Effector memory CD8-positive, alpha-beta T cell (primary cell): Measurements from ENCODE around the gene TMEM87A.
"Not testable (repeated sequence)": the region's sequence is repeated elsewhere in the genome, so short reads cannot be mapped to it uniquely, and the experiment has no call there.

Experiments used
- ATAC-seq: fragments of 150-1000 bp; cut with Tn5 transposase; replicated peaks from 2 replicates; pipeline ENCODE4 v1.10.0; 2021; ENCODE audit warnings: mild to moderate bottlenecking, moderate library complexity
- DNase-seq, 3 experiments: peaks; one replicate each; pipeline ENCODE4 v3.0.0; 2021
- H3K27ac Mint-ChIP-seq, 2 donors: one replicate each; pipeline ENCODE4 v1.8.0; 2022; ENCODE audit warnings: mild to moderate bottlenecking in 2 of 2, mixed read lengths in 2 of 2, moderate library complexity in 2 of 2
- H3K27me3 Mint-ChIP-seq, 2 donors: one replicate each; pipeline ENCODE4 v1.8.0; 2022; ENCODE audit warnings: mixed read lengths in 2 of 2
- H3K36me3 Mint-ChIP-seq: one replicate; pipeline ENCODE4 v1.8.0; 2022; ENCODE audit warnings: mild to moderate bottlenecking, moderate library complexity, mixed read lengths; ENCODE audit not compliant: insufficient read depth
- H3K4me1 Mint-ChIP-seq, 2 donors: one replicate each; pipeline ENCODE4 v1.8.0; 2022; ENCODE audit warnings: low read depth in 2 of 2, mixed read lengths in 2 of 2
- H3K4me3 Mint-ChIP-seq, 2 donors: one replicate each; pipeline ENCODE4 v1.8.0; 2022; ENCODE audit warnings: mild to moderate bottlenecking in 2 of 2, mixed read lengths in 2 of 2, moderate library complexity in 2 of 2
- H3K9me3 Mint-ChIP-seq, 2 donors: one replicate each; pipeline ENCODE4 v1.8.0; 2022; ENCODE audit warnings: mixed read lengths in 2 of 2

The TMEM87A gene

DNA sequence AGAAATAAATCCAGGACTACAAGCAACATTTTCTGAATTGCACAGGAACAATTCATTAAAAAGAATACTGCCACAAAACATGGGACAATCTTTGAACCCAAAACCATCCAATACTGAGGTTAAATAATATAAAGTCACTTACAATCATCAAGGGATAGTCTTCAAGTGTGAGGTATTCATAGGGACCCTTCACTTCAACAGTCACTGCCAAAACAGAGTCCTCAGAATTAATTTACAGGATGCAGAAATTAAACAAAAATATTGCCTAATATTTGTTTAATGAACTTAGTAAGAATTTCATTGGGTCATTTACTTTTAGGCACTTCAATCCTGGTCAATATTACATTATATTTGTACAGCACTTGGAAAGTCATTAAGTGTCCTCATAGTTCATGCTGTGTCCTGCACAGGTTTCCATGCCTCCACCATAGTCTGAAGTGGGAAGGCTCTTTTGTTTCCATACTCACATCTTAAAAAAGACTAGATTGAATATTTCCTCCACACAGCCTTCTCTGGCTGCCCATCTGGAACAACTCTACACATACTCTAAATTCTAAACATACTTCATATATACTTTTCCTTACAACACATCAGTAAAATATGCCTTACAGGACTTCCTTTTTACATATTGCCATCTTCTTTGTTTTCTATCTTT, 33.6 kb downstream of the TMEM87A start:
- Mint-ChIP-seq H3K4me3 (no peak overlapping the region), H3K27ac (peak overlapping the region in 1 of 2 donors; percentile 4), H3K9me3 (no peaks in the 10 kb centered on the region), H3K36me3 (peaks cover 75% of the 10 kb centered on the region), H3K4me1 (peaks cover 1 to 14% of the 10 kb centered on the region in 2 donors), H3K27me3 (no peaks in the 10 kb centered on the region)
- ATAC-seq (no peak), DNase-seq (no peak)

DNA sequence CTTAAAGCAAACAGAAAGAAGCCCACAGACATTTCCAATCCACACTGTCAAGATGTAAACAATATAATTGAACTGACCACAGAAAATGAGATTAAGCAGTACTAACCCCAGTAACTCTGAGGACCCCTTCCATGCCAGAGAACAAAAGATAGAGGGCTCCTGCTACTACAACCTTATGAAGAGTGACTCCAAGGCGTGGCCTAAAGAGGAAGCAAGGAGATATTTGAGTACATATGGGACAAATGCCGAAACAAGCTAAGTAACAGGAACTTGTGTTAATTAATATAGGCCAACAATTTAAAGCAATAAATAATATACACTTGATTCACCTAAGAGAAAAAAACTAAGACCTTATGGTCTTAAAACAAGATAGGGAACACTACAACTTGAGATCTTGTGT, 40.1 kb downstream of the TMEM87A start:
- Mint-ChIP-seq H3K27me3 (no peaks in the 10 kb centered on the region), H3K36me3 (peaks cover 63% of the 10 kb centered on the region), H3K27ac (no peak overlapping the region), H3K4me3 (no peak overlapping the region), H3K4me1 (peaks cover 0 to 10% of the 10 kb centered on the region in 2 donors), H3K9me3 (no peaks in the 10 kb centered on the region)
- no peak for DNase-seq
- no peak for ATAC-seq

GRCh38 chr15:42232606-42233005, 40.6 kb downstream of the TMEM87A start:
- ATAC-seq (no peak), DNase-seq (no peak)
- no peak overlapping the region for H3K4me3 Mint-ChIP-seq
- no peaks in the 10 kb centered on the region for H3K27me3 Mint-ChIP-seq
- H3K9me3 Mint-ChIP-seq, result no peaks in the 10 kb centered on the region
- peaks cover 58% of the 10 kb centered on the region for H3K36me3 Mint-ChIP-seq
- peaks cover 0 to 10% of the 10 kb centered on the region in 2 donors for H3K4me1 Mint-ChIP-seq
- H3K27ac Mint-ChIP-seq, result no peak overlapping the region

DNA sequence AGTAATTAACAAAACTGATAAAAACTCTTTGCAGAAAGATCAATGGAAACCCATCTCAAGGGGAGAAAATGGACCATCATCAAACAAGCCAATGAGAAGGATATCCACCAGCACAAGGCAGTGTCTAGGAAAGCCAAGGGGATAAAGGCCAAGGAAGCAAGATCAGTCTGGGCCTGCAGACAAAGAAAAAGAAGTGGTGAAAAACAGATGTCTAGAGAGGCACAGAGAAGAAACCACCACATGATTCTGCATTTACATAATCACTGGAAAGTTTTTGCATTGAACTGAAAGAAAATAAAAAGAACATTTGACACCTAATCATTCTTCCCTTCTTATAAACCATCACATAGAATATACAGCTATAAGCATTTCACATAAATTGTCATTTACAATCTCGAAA, 42.1 kb downstream of the TMEM87A start:
- peaks cover 54% of the 10 kb centered on the region for H3K36me3 Mint-ChIP-seq
- H3K9me3 Mint-ChIP-seq, result no peaks in the 10 kb centered on the region
- H3K27me3 Mint-ChIP-seq, result no peaks in the 10 kb centered on the region
- DNase-seq, result no peak
- H3K4me3 Mint-ChIP-seq, result no peak overlapping the region
- peaks cover 0 to 6% of the 10 kb centered on the region in 2 donors for H3K4me1 Mint-ChIP-seq
- peak overlapping the region; percentile 39 to 53 for H3K27ac Mint-ChIP-seq
- ATAC-seq, result no peak

- not testable (repeated sequence) for ATAC-seq, H3K4me1 Mint-ChIP-seq, H3K4me3 Mint-ChIP-seq, DNase-seq, H3K9me3 Mint-ChIP-seq, H3K27me3 Mint-ChIP-seq
- Mint-ChIP-seq H3K27ac (peak overlapping the region in 1 of 2 donors; percentile 47), H3K36me3 (peaks cover 57% of the 10 kb centered on the region)
Observed at GRCh38 chr15:42228981-42229380, 44.3 kb downstream of the TMEM87A start.

- no peaks in the 10 kb centered on the region for H3K27me3 Mint-ChIP-seq
- no peak for DNase-seq
- H3K27ac Mint-ChIP-seq, result peak overlapping the region in 1 of 2 donors; percentile 47
- no peak for ATAC-seq
- H3K4me3 Mint-ChIP-seq, result no peak overlapping the region
- H3K36me3 Mint-ChIP-seq, result peaks cover 58% of the 10 kb centered on the region
- H3K4me1 Mint-ChIP-seq, result no peaks in the 10 kb centered on the region
- no peaks in the 10 kb centered on the region for H3K9me3 Mint-ChIP-seq
Observed at GRCh38 chr15:42228036-42228435, 45.2 kb downstream of the TMEM87A start.

- Mint-ChIP-seq H3K9me3 (no peaks in the 10 kb centered on the region), H3K27ac (no peak overlapping the region), H3K4me1 (no peaks in the 10 kb centered on the region), H3K27me3 (no peaks in the 10 kb centered on the region), H3K36me3 (peaks cover 56% of the 10 kb centered on the region), H3K4me3 (no peak overlapping the region)
- no peak for DNase-seq
- ATAC-seq, result no peak
Observed at GRCh38 chr15:42226648-42227047, 46.6 kb downstream of the TMEM87A start.

DNA sequence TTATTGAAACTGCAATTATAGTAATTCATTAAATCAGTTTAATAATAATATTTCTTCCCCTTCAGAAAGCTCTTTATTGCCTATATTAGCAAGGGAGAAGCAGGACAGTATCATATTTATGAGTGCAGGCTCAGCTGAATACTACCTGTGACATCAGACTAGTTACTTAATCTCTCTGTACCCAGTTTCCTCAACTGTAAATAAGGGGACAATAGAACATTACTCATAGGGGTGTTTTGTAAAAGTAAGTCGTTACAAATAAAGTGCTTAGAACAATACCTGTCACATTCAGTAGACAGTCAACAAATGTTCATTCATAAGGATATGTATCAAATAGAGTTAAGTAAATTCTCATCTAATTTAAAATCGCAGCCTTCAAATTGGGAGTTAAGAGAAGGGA, 53.0 kb downstream of the TMEM87A start:
- H3K27ac Mint-ChIP-seq, result no peak overlapping the region
- no peak for DNase-seq
- H3K4me3 Mint-ChIP-seq, result no peak overlapping the region
- no peak for ATAC-seq
- peaks cover 50% of the 10 kb centered on the region for H3K36me3 Mint-ChIP-seq
- H3K9me3 Mint-ChIP-seq, result no peaks in the 10 kb centered on the region
- no peaks in the 10 kb centered on the region for H3K4me1 Mint-ChIP-seq
- H3K27me3 Mint-ChIP-seq, result no peaks in the 10 kb centered on the region

DNA sequence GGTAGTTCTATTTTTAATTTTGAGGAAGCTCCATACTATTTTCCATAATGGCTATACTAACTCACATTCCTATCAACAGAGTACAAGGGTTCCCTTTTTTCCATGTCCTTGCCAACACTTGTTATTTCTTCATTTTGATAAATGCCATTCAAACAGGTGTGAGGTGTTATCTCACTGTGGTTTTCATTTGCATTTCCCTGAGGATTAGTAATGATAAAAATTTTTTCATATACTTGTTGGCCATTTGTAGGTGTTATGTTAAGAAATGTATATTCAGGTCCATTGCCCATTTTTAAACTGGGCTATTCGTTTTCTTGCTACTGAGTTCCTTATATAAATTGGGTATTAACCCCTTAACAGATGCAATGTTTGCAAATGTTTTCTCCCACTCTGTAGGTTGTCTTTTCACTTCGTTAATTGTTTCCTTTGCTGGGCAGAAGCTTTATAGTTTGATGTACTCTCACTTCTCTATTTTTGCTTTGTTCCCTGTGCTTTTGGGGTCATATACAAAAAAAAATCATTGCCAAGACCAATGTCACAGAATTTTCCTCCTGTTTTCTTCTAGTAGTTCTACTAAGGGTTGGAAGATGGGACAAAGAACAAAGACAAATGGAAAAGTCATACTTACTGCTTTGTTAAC, 54.2 kb downstream of the TMEM87A start:
- no peaks in the 10 kb centered on the region for H3K9me3 Mint-ChIP-seq
- no peaks in the 10 kb centered on the region for H3K27me3 Mint-ChIP-seq
- ATAC-seq (no peak), DNase-seq (no peak)
- no peak overlapping the region for H3K4me3 Mint-ChIP-seq
- peaks cover 48% of the 10 kb centered on the region for H3K36me3 Mint-ChIP-seq
- peaks cover 0 to 3% of the 10 kb centered on the region in 2 donors for H3K4me1 Mint-ChIP-seq
- no peak overlapping the region for H3K27ac Mint-ChIP-seq

GRCh38 chr15:42217568-42217967, 55.7 kb downstream of the TMEM87A start:
- Mint-ChIP-seq H3K4me3 (no peak overlapping the region), H3K36me3 (peaks cover 42% of the 10 kb centered on the region), H3K27me3 (no peaks in the 10 kb centered on the region), H3K9me3 (no peaks in the 10 kb centered on the region), H3K4me1 (peaks cover 0 to 3% of the 10 kb centered on the region in 2 donors), H3K27ac (peak overlapping the region in 1 of 2 donors; percentile 61)
- DNase-seq, result no peak
- ATAC-seq, result no peak

DNA sequence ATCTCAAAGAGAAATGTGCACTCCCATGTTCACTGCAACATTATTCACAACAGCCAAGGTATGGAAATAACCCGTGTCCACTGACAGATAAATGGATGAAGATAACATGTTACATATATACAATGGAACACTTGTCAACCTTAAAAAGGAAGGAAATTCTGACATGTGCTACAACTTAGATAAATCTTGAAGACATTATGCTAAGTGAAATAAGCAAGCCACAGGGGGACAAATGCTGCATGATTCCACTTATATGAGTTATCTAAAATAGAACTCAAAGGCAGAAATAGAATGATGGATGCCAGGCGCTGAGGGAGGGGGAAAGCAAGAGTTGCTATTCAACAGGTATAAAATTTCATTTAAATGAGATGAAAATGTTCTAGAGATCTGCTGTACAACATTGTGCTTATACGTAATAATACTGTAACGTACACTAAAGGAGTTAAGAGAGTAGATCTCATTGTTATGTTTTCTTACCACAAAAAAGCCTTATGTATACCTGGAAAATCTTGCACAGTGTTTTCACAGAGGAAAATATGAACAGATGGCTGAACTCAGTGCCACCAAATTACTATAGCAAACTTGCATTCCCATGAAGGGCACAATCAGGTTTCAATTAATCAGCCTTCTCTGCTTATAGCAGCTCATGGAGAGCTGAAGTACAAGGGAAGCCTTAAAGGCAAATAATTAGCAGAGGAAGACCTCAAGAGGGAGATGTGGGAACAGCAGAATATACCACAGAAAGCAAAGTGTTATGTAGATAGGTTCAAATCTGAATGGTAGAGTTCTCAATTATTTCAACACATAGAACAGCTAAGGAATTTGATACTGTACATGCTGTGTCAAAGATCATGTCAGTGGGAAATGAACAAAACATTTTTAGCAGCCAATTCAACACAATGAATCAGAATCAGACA, 57.1 kb downstream of the TMEM87A start:
- Mint-ChIP-seq H3K27me3 (no peaks in the 10 kb centered on the region), H3K4me3 (no peak overlapping the region), H3K36me3 (peaks cover 50% of the 10 kb centered on the region), H3K4me1 (peaks cover 0 to 3% of the 10 kb centered on the region in 2 donors), H3K9me3 (no peaks in the 10 kb centered on the region), H3K27ac (peak overlapping the region; percentile 47 to 61)
- no peak for ATAC-seq
- DNase-seq, result no peak

- no peaks in the 10 kb centered on the region for H3K9me3 Mint-ChIP-seq
- peaks cover 0 to 3% of the 10 kb centered on the region in 2 donors for H3K4me1 Mint-ChIP-seq
- H3K27ac Mint-ChIP-seq, result peak overlapping the region in 1 of 2 donors; percentile 23
- peaks cover 51% of the 10 kb centered on the region for H3K36me3 Mint-ChIP-seq
- ATAC-seq (no peak), DNase-seq (no peak)
- no peak overlapping the region for H3K4me3 Mint-ChIP-seq
- no peaks in the 10 kb centered on the region for H3K27me3 Mint-ChIP-seq
Observed at GRCh38 chr15:42214600-42214999, 58.6 kb downstream of the TMEM87A start.

GRCh38 chr15:42213511-42213910, 59.7 kb downstream of the TMEM87A start:
- Mint-ChIP-seq H3K4me1 (peaks cover 0 to 3% of the 10 kb centered on the region in 2 donors), H3K27ac (peak overlapping the region; percentile 15 to 23), H3K27me3 (no peaks in the 10 kb centered on the region), H3K9me3 (no peaks in the 10 kb centered on the region), H3K36me3 (peaks cover 41% of the 10 kb centered on the region), H3K4me3 (no peak overlapping the region)
- no peak for ATAC-seq
- no peak for DNase-seq
